HFF-Myc (cell line): ENCODE results near the gene FAM181A.

ENCODE experiments used
- DNase-seq: peaks from one replicate; pipeline ENCODE4 v3.0.0-alpha.2; 2011; ENCODE audit warnings: low read depth; ENCODE audit errors: extremely low read depth
- H3K4me3 ChIP-seq: replicated peaks from 2 replicates; pipeline ENCODE4 v1.5.1; 2011; ENCODE audit warnings: low read depth, mild to moderate bottlenecking, control low read depth, low read length
- CTCF ChIP-seq: IDR thresholded peaks from 2 replicates; pipeline ENCODE4 v1.5.1; 2012; ENCODE audit warnings: mild to moderate bottlenecking, low read depth, low read length, control low read depth; ENCODE audit errors: missing control alignments

FAM181A gene

DNA sequence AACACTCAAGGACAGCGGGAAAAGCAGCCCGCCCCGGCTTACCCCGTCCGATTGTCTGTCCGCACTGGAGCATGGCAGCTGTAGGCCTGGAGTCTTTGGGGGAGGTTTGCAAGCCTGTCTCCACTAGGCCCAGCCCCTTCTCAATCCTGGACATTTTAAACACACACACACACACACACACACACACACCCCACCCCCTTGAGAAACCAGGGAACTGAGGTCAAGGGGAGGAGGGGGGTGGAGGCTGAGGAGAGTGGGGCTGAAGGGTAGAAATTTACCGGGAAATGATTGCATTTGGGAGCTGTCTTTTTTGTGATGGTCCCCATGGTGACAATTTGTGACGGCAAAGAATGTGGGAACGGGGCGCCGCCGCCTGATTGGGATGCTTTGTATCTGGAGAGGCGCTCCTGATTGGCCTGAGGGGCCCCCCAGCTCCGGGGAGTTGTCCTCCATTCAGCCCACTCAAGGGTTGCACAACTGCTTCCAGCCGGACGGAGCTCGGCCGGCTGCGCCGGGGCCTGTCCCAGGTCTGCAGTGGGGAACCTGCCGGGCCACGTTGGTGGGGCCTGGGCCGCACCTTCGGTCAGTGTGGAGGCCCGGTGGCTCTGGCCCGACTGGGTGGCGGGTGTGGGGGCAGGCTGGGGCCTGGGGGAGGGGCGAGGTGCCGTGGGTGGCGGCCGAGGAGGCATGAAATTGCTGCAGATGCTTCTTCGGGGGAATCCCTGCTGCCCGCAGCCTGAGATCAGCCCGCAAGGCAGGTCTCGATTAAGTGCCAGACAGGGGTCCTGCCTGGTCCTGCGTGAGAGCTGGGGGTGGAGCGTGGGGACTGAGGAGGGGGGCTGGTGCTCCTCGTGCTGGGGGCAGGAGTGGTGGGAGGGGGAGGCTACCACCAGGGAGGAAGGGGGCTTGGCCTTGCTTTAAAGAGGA is at the start of gene FAM181A:
FAM181A (plus strand) TSS at position 472 of the 927 bp plus-strand sequence. CDS start 942 bp downstream, outside the sequence.
- no peak for TF ChIP-seq CTCF
- DNase-seq: no peak
- no peak within 1 kb of the TSS for H3K4me3 ChIP-seq

DNA sequence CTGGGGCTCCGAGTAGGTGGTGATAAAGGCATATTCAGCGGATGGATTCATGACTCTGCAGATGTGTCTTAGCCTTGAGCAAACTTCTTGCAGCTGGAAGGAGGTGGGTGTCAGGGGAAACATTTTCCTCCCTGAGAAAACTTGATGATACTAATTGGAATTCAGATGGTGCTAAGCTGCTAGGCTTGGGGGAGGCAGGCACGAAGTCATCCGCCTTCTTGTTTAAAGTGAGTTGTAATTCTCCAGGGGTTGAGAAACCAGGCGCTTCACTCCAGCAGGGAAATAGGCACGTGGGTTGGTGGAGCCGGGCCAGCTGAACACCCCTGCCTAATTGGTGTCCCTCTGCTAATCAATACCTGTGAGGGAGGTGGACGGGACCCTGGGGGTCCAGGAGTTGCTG is 48.9 kb upstream of the FAM181A start:
- no peak overlapping the region for H3K4me3 ChIP-seq
- TF ChIP-seq CTCF: no peak
- no peak for DNase-seq

GRCh38 chr14:93878871-93879270 is 48.3 kb upstream of the FAM181A start:
- no peak for TF ChIP-seq CTCF
- DNase-seq: no peak

DNA sequence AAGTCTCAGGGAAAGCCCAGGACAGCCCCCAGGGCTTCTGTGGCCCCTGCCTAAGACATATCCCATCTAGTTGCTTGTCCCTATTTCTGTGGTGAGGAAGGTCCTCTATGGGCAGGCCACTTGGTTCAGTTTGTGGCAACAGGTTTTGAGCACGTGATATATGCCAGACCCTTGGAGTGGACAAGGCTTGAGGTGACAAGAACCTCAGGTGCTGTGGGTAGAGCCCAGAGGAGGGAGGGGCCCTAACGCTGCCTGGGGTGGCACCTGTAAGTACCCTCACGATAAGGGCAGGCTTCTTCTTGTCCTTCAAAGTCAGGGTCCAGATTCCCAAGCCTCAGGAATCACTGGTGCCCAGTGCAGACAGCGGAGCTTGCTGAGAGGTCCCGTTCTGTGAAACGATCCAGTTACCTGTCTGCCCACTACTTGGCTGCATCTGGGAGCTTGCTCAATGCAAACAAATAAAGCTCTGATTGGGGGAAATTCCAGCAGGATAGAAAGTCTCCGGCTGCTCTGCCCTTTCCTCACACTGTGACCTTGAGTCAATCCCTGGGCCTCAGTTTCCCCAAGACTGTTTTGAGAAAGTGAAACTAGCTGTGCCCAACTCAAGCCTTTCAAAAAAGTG is 47.7 kb upstream of the FAM181A start:
- no peak for DNase-seq
- TF ChIP-seq CTCF: no peak
- H3K4me3 ChIP-seq: no peak overlapping the region

More at GRCh38 chr14:93878871-93879270, 48.3 kb upstream of the FAM181A start:
- no peak overlapping the region for H3K4me3 ChIP-seq

GRCh38 chr14:93880021-93880820 is 46.9 kb upstream of the FAM181A start:
- no peak overlapping the region for H3K4me3 ChIP-seq
- TF ChIP-seq CTCF: no peak
- no peak for DNase-seq

GRCh38 chr14:93884950-93885349 is 42.2 kb upstream of the FAM181A start:
- no peak for DNase-seq
- no peak for TF ChIP-seq CTCF
- no peak overlapping the region for H3K4me3 ChIP-seq
